GM12864 (cell line): Measurements from ENCODE around the gene PNMT.

ENCODE experiments used
- DNase-seq: peaks from one replicate; pipeline ENCODE4 v3.0.0-alpha.2; 2011; ENCODE audit warnings: low read depth
- H3K4me3 ChIP-seq: 2 replicates; pipeline ENCODE4 v1.5.1; 2011; ENCODE audit warnings: mild to moderate bottlenecking, low read depth, low read length, control low read depth
- CTCF ChIP-seq: IDR thresholded peaks from 2 replicates; pipeline ENCODE4 v1.5.1; 2011; ENCODE audit warnings: low read depth, mild to moderate bottlenecking, moderate library complexity, low read length, control low read depth, inconsistent platforms; ENCODE audit errors: missing control alignments

PNMT gene

GRCh38 chr17:39664581-39665561, 3.4 kb upstream of the PNMT start, which contains the start of gene TCAP:
TCAP (plus strand) TSS chr17:39665349; CDS start chr17:39665360, 11 bp downstream.
- H3K4me3 ChIP-seq: no peak within 1 kb of the TSS
- no peak for DNase-seq
- TF ChIP-seq CTCF: no peak

- DNase-seq: no peak
- no peak overlapping the region for H3K4me3 ChIP-seq
These were observed 2.5 kb upstream of the PNMT start for GRCh38 chr17:39665642-39666224.

GRCh38 chr17:39666231-39666600, 2.0 kb upstream of the PNMT start:
- H3K4me3 ChIP-seq: no peak overlapping the region
- DNase-seq: no peak
- no peak for TF ChIP-seq CTCF

More at GRCh38 chr17:39665642-39666224, 2.5 kb upstream of the PNMT start:
- no peak for TF ChIP-seq CTCF

- TF ChIP-seq CTCF: no peak
- H3K4me3 ChIP-seq: no peak overlapping the region
- no peak for DNase-seq
These were observed 1.5 kb upstream of the PNMT start for GRCh38 chr17:39666601-39667261.

GRCh38 chr17:39667262-39667944, 850 bp upstream of the PNMT start:
- DNase-seq: no peak
- no peak for TF ChIP-seq CTCF
- H3K4me3 ChIP-seq: no peak overlapping the region

- no peak for TF ChIP-seq CTCF
- DNase-seq: no peak
- no peak overlapping the region for H3K4me3 ChIP-seq
These were observed 1.9 kb downstream of the PNMT start for GRCh38 chr17:39669897-39670735.
